Measurements from ENCODE around the gene GBE1.

DNA sequence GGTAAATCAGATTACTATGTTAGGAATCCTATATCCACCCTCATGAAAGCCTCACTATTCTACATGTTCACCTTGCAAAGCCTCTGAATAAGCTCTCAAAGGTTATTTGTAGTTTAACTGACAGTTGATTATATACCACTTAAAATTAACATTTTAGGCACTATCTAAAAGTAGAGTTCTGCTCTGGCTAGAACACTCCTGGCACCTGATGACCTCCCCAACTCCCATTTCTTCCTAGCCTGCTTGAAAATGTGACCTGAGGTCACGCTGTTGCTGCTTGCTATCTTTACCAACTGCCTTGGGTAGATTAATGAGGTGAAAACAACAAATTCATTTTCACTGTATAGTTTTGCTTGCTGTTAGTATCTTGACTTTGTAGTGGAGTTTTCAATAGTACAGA, 220.7 kb downstream of the GBE1 start:
- TF ChIP-seq POLR2AphosphoS5 (IDR thresholded peaks at IDR 0.05) (no peak), POLR2A (IDR thresholded peaks at IDR 0.05; ENCODE audit: low read depth) (no peak)
- TF ChIP-seq, protein P1, sequence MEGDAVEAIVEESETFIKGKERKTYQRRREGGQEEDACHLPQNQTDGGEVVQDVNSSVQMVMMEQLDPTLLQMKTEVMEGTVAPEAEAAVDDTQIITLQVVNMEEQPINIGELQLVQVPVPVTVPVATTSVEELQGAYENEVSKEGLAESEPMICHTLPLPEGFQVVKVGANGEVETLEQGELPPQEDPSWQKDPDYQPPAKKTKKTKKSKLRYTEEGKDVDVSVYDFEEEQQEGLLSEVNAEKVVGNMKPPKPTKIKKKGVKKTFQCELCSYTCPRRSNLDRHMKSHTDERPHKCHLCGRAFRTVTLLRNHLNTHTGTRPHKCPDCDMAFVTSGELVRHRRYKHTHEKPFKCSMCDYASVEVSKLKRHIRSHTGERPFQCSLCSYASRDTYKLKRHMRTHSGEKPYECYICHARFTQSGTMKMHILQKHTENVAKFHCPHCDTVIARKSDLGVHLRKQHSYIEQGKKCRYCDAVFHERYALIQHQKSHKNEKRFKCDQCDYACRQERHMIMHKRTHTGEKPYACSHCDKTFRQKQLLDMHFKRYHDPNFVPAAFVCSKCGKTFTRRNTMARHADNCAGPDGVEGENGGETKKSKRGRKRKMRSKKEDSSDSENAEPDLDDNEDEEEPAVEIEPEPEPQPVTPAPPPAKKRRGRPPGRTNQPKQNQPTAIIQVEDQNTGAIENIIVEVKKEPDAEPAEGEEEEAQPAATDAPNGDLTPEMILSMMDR (IDR thresholded peaks at IDR 0.05) = no peak
